HT-29 (cell line): ENCODE data around the gene CES4A. TPM values are rescaled to one million over a fixed set of nuclear protein-coding genes. Genes with fewer than 3 reads are reported as not detected.

Experiments used
- DNase-seq: peaks from one replicate; pipeline ENCODE4 v3.0.0-alpha.2; 2015; ENCODE audit warnings: low spot score
- small RNA-seq: library from RNA; depleted of rRNA; stranded (forward); fragments of <200 nt; gene quantifications from one replicate; pipeline ENCODE3, GENCODE V24; 2014
- total RNA-seq: library from RNA; depleted of rRNA; stranded (reverse); fragments of >200 nt; shearing (Covaris generic); gene quantifications from 2 replicates; pipeline ENCODE4 v1.2.3, GENCODE V29; 2014; rRNA removed

CES4A gene
- total RNA-seq, 1 experiment from 2014 or later: 5.5 TPM

DNA sequence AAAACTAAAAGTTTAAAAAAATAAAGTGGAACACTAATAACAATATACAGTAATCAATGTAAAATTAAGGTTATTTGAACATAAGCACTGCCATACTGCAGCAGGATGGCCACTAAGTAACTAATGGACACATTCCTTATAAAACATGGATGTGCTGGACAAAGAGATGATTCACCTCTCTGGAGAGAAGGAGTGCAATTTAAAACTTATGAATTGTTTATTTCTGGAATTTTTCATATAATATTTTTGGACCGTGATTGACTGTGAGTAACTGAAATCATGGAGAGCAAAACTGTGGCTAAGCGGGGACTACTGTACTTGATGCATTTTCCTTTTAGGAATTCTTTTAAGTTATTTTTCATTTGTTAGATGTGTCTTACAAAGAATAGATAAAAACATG lies 62.4 kb downstream of the CES4A start:
- no peak for DNase-seq

DNA sequence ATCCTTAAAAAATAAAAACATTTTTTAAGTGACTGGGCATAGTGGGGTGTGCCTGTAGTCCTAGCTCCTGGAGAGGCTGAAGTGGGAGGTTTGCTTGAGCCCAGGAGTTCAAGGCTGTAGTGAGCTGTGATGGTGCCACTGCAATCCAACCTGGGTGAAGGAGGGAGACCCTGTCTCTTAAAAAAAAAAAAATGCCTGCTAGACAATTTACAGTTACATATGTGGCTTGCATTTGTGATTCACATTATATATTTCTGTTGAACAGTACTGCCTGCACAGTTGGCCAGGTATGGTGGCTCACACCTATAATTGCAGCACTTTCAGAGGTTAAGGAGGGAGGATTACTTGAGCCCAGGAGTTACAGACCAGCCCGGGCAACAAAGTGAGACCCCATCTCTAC lies 64.0 kb downstream of the CES4A start:
- DNase-seq: no peak

DNA sequence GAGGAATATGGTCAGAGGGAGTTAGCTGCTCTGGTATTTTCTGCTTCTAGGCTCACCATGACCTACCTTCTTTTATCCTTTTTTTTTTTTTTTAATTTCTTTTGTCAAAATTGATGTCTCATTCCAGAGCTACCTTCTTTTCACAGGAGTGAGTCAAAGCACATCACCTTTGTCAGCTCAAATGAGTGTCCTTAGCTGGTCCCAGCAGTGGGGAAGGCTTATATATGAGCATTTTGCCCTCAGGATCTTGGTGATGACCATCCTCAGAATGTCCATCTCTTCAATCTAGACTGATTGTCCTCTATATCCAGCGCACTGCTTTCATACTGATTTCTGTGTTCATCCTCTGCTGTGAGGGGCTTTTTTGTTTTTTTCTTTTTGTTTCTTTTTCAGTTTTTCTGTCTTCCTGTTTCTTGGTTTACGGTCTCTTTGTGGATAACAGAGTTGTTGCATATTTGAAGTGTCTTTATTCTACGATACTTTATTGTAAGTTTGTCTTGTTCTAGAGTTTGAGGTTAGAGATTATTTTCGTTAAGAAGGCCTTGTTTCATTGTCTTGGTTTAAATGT lies 65.5 kb downstream of the CES4A start:
- DNase-seq: no peak

DNA sequence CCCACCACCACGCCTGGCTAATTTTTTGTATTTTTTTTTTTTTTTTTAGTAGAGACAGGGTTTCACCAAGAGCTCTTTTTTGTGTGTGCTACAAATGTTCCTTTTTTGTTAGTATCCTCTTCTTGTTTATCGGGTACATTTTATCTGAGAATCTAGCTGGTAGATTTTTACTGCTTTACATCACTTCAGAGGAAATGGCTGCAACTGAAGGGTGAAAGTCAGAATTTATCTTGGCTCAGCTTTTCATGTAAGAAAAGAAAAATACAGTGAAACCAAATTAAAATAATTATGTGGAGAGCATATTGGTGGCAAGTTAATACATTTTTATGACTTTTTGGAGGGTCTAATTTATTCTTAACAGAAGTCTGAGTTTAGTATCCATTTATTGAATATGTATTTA lies 66.5 kb downstream of the CES4A start:
- DNase-seq: no peak

DNA sequence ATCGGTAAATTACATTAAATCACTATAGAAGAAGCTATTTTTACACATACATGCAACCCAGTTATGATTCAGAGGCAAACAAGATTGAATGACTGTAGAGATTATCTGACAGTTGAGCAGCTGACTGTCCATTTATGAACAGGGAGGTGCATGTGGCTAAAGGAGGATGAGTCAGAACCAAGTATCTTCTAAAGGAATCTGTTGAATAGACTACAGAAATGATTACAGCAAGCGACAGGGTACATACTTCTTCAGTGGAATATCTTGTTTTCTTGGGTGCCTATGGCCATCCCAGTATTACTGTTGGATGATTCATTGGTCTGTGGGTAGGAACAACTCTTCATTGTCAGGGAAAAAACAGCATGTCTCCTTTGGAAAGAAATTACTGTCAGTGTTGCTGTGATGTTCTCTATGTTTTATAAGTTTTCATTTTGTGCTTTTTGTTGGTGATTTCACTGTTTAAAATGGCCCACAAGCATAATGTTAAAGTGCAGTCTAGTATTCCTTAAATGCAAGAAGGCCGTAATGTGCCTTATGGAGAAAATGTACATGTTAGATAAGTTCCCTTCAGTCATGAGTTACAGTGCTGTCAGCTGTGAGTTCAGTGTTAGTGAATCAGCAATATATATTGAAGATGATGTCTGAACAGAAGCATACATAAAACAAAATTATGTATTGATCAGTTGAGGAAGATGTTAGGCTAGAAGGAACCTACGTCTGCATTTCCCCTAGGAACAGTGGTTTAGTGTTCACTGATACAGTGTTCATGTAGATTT lies 67.5 kb downstream of the CES4A start:
- no peak for DNase-seq

Small RNAs within 50 kb of the gene (small RNA-seq; reads per million reads assigned to genes)
- 0.22 reads per million for gene RN7SL543P

Other genes starting within 250 kb of the CES4A start
- 67.3 and 69.2 TPM in 2 replicates for gene DYNC1LI2, start 237.0 kb upstream of the CES4A start, total RNA-seq
- not detected in 2 replicates for gene TERB1, start 187.0 kb upstream of the CES4A start, total RNA-seq
- gene NAE1, start 157.6 kb upstream of the CES4A start, total RNA-seq: 28.7 and 38.5 TPM in 2 replicates
- gene CA7, start 144.2 kb upstream of the CES4A start, total RNA-seq: not detected in 2 replicates
- gene PDP2, start 108.1 kb upstream of the CES4A start, total RNA-seq: 2.8 and 5.3 TPM in 2 replicates
- gene CDH16, start 69.7 kb upstream of the CES4A start, total RNA-seq: not detected in 2 replicates
- 0.08 and 1.7 TPM in 2 replicates for gene RRAD, start 63.1 kb upstream of the CES4A start, total RNA-seq
- 242 and 281 TPM in 2 replicates for gene CIAO2B, start 54.2 kb upstream of the CES4A start, total RNA-seq
- gene CES2, start 53.1 kb upstream of the CES4A start, total RNA-seq: 47.6 and 54.3 TPM in 2 replicates
- gene CES3, start 27.3 kb upstream of the CES4A start, total RNA-seq: 1.3 and 3.4 TPM in 2 replicates
- gene CBFB, start 40.6 kb downstream of the CES4A start, total RNA-seq: 98.9 and 115 TPM in 2 replicates
- 13.6 and 15.4 TPM in 2 replicates for gene PHAF1, start 121.4 kb downstream of the CES4A start, total RNA-seq
- gene B3GNT9, start 162.4 kb downstream of the CES4A start, total RNA-seq: 10.7 and 13.5 TPM in 2 replicates
- 33.6 and 35.4 TPM in 2 replicates for gene TRADD, start 171.3 kb downstream of the CES4A start, total RNA-seq
- 27.7 and 34.6 TPM in 2 replicates for gene FBXL8, start 171.4 kb downstream of the CES4A start, total RNA-seq
- 42.1 and 44.2 TPM in 2 replicates for gene HSF4, start 176.2 kb downstream of the CES4A start, total RNA-seq
- gene NOL3, start 181.9 kb downstream of the CES4A start, total RNA-seq: 95.1 and 97.0 TPM in 2 replicates
- 41.4 and 41.7 TPM in 2 replicates for gene MATCAP1, start 195.4 kb downstream of the CES4A start, total RNA-seq
- 0.29 and 0.74 TPM in 2 replicates for gene EXOC3L1, start 201.5 kb downstream of the CES4A start, total RNA-seq
- gene E2F4, start 203.6 kb downstream of the CES4A start, total RNA-seq: 156 and 171 TPM in 2 replicates
- 55.2 and 57.4 TPM in 2 replicates for gene ELMO3, start 210.5 kb downstream of the CES4A start, total RNA-seq
- 61.2 and 67.8 TPM in 2 replicates for gene TMEM208, start 238.5 kb downstream of the CES4A start, total RNA-seq